ENCODE results near the gene PARP16.

The PARP16 gene

DNA sequence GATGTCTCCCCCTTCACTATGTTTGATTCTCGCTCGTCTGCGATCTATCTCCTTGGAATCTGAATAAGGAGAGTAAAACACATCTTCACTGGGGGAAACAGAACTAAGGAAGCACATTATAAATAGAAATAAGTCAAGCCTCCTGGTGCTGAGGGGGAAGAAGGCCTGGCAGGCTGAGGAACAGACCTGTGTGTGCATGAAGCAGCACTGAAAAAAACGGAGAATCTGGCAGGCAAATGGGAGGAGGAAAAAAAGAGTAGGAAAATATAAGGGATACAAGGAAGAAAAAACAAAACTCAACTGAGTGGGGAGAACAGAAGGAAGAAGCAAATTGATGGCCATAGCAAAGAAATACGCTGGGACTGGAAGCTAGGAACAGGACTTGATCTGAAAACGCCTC is 25.7 kb downstream of the PARP16 start:
- peaks cover 59% of the 10 kb centered on the region for H3K36me3 ChIP-seq (ENCODE audit: insufficient read depth, low read length)
- H3K9me3 ChIP-seq (ENCODE audit: insufficient read depth, low read length, severe bottlenecking), result no peaks in the 10 kb centered on the region
- H3K4me1 ChIP-seq (ENCODE audit: insufficient read depth, low read length), result no peaks in the 10 kb centered on the region
- H3K27ac ChIP-seq (ENCODE audit: low read length), result no peak overlapping the region
- H3K4me3 ChIP-seq (ENCODE audit: low read depth in 1 of 2, low read length in 2 of 2), result no peak overlapping the region
- no peaks in the 10 kb centered on the region for H3K79me2 ChIP-seq (ENCODE audit: insufficient read depth, low read length)
- DNase-seq, result no peak
- no peak overlapping the region for H3K4me2 ChIP-seq (ENCODE audit: insufficient read depth, low read length)
- H3K9ac ChIP-seq (ENCODE audit: low read depth, low read length), result no peak overlapping the region
- H2AFZ ChIP-seq (ENCODE audit: low read depth, low read length), result no peak overlapping the region
- peaks cover 6% of the 10 kb centered on the region; the same call in 1 of the 2 replicates for H4K20me1 ChIP-seq (ENCODE audit: insufficient read depth, low read length)
- no peak for TF ChIP-seq EZH2 (IDR thresholded peaks at IDR 0.05; ENCODE audit: borderline replicate concordance, low read depth, low read length, severe bottlenecking)
- TF ChIP-seq, protein P1, sequence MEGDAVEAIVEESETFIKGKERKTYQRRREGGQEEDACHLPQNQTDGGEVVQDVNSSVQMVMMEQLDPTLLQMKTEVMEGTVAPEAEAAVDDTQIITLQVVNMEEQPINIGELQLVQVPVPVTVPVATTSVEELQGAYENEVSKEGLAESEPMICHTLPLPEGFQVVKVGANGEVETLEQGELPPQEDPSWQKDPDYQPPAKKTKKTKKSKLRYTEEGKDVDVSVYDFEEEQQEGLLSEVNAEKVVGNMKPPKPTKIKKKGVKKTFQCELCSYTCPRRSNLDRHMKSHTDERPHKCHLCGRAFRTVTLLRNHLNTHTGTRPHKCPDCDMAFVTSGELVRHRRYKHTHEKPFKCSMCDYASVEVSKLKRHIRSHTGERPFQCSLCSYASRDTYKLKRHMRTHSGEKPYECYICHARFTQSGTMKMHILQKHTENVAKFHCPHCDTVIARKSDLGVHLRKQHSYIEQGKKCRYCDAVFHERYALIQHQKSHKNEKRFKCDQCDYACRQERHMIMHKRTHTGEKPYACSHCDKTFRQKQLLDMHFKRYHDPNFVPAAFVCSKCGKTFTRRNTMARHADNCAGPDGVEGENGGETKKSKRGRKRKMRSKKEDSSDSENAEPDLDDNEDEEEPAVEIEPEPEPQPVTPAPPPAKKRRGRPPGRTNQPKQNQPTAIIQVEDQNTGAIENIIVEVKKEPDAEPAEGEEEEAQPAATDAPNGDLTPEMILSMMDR (IDR thresholded peaks at IDR 0.05; ENCODE audit: borderline replicate concordance, extremely low read depth, low read length, poor library complexity, severe bottlenecking), result no peak
- no peak for ATAC-seq (ENCODE audit: insufficient read depth, low read depth)
- no peaks in the 10 kb centered on the region for H3K27me3 ChIP-seq (ENCODE audit: insufficient read depth, low read length, poor library complexity)

GRCh38 chr15:65259367-65259797 is 27.3 kb downstream of the PARP16 start:
- ATAC-seq (ENCODE audit: insufficient read depth, low read depth), result no peak
- Histone ChIP-seq H3K36me3 (ENCODE audit: insufficient read depth, low read length) (peaks cover 54% of the 10 kb centered on the region), H3K27ac (ENCODE audit: low read length) (no peak overlapping the region), H3K4me2 (ENCODE audit: insufficient read depth, low read length) (no peak overlapping the region), H3K9me3 (ENCODE audit: insufficient read depth, low read length, severe bottlenecking) (no peaks in the 10 kb centered on the region), H4K20me1 (ENCODE audit: insufficient read depth, low read length) (peaks cover 6% of the 10 kb centered on the region; the same call in 1 of the 2 replicates), H3K4me1 (ENCODE audit: insufficient read depth, low read length) (no peaks in the 10 kb centered on the region), H3K4me3 (ENCODE audit: low read depth in 1 of 2, low read length in 2 of 2) (no peak overlapping the region), H3K27me3 (ENCODE audit: insufficient read depth, low read length, poor library complexity) (no peaks in the 10 kb centered on the region), H3K9ac (ENCODE audit: low read depth, low read length) (no peak overlapping the region), H3K79me2 (ENCODE audit: insufficient read depth, low read length) (no peaks in the 10 kb centered on the region), H2AFZ (ENCODE audit: low read depth, low read length) (no peak overlapping the region)
- no peak for DNase-seq
- TF ChIP-seq EZH2 (IDR thresholded peaks at IDR 0.05; ENCODE audit: borderline replicate concordance, low read depth, low read length, severe bottlenecking), result no peak

GRCh38 chr15:65258375-65259262 is 28.1 kb downstream of the PARP16 start:
- no peak for ATAC-seq (ENCODE audit: insufficient read depth, low read depth)
- peaks cover 56% of the 10 kb centered on the region for H3K36me3 ChIP-seq (ENCODE audit: insufficient read depth, low read length)
- H3K27ac ChIP-seq (ENCODE audit: low read length), result no peak overlapping the region
- no peak overlapping the region for H2AFZ ChIP-seq (ENCODE audit: low read depth, low read length)
- peaks cover 6% of the 10 kb centered on the region; the same call in 1 of the 2 replicates for H4K20me1 ChIP-seq (ENCODE audit: insufficient read depth, low read length)
- H3K27me3 ChIP-seq (ENCODE audit: insufficient read depth, low read length, poor library complexity), result no peaks in the 10 kb centered on the region
- no peaks in the 10 kb centered on the region for H3K79me2 ChIP-seq (ENCODE audit: insufficient read depth, low read length)
- no peak overlapping the region for H3K4me3 ChIP-seq (ENCODE audit: low read depth in 1 of 2, low read length in 2 of 2)
- H3K4me2 ChIP-seq (ENCODE audit: insufficient read depth, low read length), result no peak overlapping the region
- no peaks in the 10 kb centered on the region for H3K4me1 ChIP-seq (ENCODE audit: insufficient read depth, low read length)
- no peak overlapping the region for H3K9ac ChIP-seq (ENCODE audit: low read depth, low read length)
- no peaks in the 10 kb centered on the region for H3K9me3 ChIP-seq (ENCODE audit: insufficient read depth, low read length, severe bottlenecking)
- DNase-seq, result no peak
- TF ChIP-seq, protein P1 (IDR thresholded peaks at IDR 0.05; ENCODE audit: borderline replicate concordance, extremely low read depth, low read length, poor library complexity, severe bottlenecking), result no peak
- no peak for TF ChIP-seq EZH2 (IDR thresholded peaks at IDR 0.05; ENCODE audit: borderline replicate concordance, low read depth, low read length, severe bottlenecking)

DNA sequence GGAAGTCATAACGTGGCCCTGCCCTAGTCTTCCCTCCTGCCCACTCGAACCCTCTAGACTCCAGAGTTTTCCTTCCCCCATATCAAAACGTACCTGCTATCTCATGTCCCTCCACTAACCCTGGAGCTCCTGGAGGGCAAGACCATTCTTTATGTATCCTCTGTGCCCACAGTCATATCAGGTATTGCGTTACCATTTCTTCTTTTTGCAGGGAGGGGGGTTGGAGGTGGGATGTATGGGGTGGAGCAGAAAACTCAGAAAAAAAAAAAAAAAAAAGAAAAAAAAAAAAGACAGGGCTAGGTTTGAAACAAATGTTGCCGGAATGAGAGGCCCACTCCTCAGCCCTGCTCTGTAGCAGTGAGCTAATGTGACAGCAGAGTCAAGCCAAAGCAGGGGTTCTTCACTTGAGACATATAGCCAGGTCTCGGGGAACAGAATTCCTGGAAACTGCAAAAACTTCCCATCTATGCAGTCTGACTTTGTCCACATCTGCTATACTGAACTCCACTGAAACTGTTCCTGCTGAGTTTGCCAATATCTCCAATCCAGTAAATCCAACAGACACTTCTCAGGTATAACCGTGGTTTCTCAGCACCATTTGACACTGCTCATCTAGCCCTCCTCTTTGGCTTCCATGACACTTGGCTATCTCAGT is 31.1 kb downstream of the PARP16 start:
- ATAC-seq (ENCODE audit: insufficient read depth, low read depth) (no peak), DNase-seq (no peak)
- Histone ChIP-seq H3K79me2 (ENCODE audit: insufficient read depth, low read length) (no peaks in the 10 kb centered on the region), H3K27me3 (ENCODE audit: insufficient read depth, low read length, poor library complexity) (no peaks in the 10 kb centered on the region), H3K27ac (ENCODE audit: low read length) (no peak overlapping the region), H4K20me1 (ENCODE audit: insufficient read depth, low read length) (no peaks in the 10 kb centered on the region), H3K9ac (ENCODE audit: low read depth, low read length) (no peak overlapping the region), H3K9me3 (ENCODE audit: insufficient read depth, low read length, severe bottlenecking) (no peaks in the 10 kb centered on the region), H3K36me3 (ENCODE audit: insufficient read depth, low read length) (peaks cover 41% of the 10 kb centered on the region), H3K4me1 (ENCODE audit: insufficient read depth, low read length) (no peaks in the 10 kb centered on the region), H3K4me3 (ENCODE audit: low read depth in 1 of 2, low read length in 2 of 2) (no peak overlapping the region), H3K4me2 (ENCODE audit: insufficient read depth, low read length) (no peak overlapping the region), H2AFZ (ENCODE audit: low read depth, low read length) (no peak overlapping the region)
- no peak for TF ChIP-seq EZH2 (IDR thresholded peaks at IDR 0.05; ENCODE audit: borderline replicate concordance, low read depth, low read length, severe bottlenecking)
- TF ChIP-seq, protein P1 (IDR thresholded peaks at IDR 0.05; ENCODE audit: borderline replicate concordance, extremely low read depth, low read length, poor library complexity, severe bottlenecking), result no peak

Measured in DND-41 (cell line).